GM13976 (cell line): ENCODE results near the gene SNX20.

ENCODE experiments used
- DNase-seq: peaks from one replicate; pipeline ENCODE4 v3.0.0; 2012; ENCODE audit warnings: low spot score
- in situ Hi-C: fragments of 300-500 bp; cut with MboI; formaldehyde crosslinking; loops from one replicate; pipeline ENCODE4 v1.12.0; 2022; ENCODE audit warnings: low sequenced_read_pairs, mixed read lengths, inconsistent platforms; ENCODE audit not compliant: unreplicated experiment
- TF ChIP-seq, protein P1 (sequence below): IDR thresholded peaks from 2 replicates; pipeline ENCODE4 v1.5.1; 2012; ENCODE audit warnings: borderline replicate concordance, mild to moderate bottlenecking; ENCODE audit not compliant: insufficient read depth; ENCODE audit errors: extremely low read depth, missing control alignments, control extremely low read depth

Gene SNX20

GRCh38 chr16:50692644-50692998, 11.5 kb upstream of the SNX20 start:
- DNase-seq = no peak
- TF ChIP-seq, protein P1, sequence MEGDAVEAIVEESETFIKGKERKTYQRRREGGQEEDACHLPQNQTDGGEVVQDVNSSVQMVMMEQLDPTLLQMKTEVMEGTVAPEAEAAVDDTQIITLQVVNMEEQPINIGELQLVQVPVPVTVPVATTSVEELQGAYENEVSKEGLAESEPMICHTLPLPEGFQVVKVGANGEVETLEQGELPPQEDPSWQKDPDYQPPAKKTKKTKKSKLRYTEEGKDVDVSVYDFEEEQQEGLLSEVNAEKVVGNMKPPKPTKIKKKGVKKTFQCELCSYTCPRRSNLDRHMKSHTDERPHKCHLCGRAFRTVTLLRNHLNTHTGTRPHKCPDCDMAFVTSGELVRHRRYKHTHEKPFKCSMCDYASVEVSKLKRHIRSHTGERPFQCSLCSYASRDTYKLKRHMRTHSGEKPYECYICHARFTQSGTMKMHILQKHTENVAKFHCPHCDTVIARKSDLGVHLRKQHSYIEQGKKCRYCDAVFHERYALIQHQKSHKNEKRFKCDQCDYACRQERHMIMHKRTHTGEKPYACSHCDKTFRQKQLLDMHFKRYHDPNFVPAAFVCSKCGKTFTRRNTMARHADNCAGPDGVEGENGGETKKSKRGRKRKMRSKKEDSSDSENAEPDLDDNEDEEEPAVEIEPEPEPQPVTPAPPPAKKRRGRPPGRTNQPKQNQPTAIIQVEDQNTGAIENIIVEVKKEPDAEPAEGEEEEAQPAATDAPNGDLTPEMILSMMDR = no peak

DNA sequence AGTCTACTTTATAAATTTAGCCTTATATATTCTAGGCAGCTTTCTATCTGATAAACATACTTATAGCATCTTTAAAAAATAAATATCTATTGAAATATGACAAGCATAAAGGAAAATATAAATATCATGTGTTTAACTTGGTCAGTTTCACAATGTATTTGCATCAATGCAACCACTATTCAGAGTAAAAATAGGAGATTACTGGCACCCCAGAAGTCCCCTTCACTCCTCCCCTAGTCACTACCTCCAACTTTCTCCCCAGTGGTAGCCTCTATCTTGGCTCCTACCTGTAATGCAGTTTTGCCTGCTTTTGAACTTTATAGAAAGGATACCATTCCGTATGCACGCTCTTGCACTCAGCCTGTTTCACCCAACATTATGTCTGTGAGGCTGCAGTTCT, 9.1 kb upstream of the SNX20 start:
- TF ChIP-seq, protein P1 = no peak
- in situ Hi-C loops = no loop called here
- no peak for DNase-seq

More at GRCh38 chr16:50692644-50692998, 11.5 kb upstream of the SNX20 start:
- in situ Hi-C loops = no loop called here

DNA sequence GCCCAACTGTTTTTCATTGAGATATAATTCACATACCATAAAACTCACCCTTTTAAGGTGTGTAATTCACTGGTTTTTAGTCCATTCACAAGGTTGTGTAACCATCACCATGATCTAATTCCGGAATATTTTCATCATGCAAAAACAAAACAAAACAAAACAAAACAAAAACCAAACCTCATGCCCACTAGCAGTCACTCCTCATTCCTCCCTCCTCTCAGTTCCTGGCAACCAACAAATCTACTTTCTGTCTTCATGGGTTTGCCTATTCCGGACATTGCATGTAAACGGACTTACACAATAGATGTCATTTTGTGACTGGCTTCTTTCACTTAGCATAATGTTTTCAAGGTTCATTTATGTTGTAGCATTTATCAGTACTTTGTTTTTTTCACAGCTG, 7.8 kb upstream of the SNX20 start:
- TF ChIP-seq, protein P1 = no peak
- in situ Hi-C loops = no loop called here
- DNase-seq = no peak

DNA sequence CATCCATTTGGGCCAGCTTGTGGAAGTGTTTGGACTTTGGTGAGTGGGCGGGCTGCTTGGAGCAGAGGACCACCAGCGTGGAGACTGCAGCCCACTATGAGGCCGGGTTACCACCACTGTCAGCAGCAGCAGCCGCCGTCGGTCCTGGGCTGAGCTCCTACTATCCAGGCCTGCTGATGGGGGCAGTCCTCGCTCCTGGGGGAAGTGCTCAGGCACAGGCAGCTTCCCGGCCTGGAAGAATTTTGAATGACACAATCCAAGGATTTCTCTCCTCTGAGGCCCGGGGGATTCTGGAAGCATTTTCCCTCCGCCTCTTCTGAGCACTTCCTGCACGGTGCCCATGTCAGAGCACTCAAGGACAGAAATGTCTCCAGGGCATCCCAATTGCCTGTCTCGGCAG, 7.0 kb upstream of the SNX20 start:
- TF ChIP-seq, protein P1 = no peak
- no peak for DNase-seq
- in situ Hi-C loops = no loop called here

DNA sequence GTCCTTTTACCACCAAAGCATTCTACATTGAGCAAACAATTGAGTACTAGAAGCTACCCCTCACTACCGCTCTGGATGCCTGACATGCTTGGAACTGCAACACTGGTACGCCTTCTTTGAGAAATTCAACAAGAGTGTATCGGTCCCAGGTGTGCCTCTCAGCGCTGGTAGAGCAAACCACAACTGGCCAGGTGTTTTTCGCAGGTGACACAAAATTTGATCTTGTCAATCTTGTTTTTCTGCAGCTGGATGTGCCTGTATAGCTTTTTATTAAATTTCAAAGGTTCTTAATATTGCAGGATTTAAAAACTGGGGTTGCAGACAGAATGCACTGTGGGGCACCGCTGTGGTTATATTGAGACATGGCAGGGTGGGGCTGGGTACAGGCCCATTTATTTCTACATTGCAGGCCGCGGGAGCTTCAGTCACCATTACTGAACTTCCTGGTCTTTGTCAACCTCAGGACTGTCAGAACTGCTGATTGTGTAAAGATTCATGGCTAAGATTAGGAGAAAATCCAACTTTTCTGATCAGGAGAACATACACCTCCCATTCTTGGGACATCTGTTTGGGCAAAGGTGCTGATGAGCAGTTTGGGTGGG, 4.5 kb upstream of the SNX20 start:
- in situ Hi-C loops = no loop called here
- no peak for DNase-seq
- TF ChIP-seq, protein P1 = no peak

GRCh38 chr16:50684823-50685461, 3.8 kb upstream of the SNX20 start:
- DNase-seq = peak; percentile 45
- in situ Hi-C loops = no loop called here
- TF ChIP-seq, protein P1 = no peak
